ENCODE measurements around the gene PDE1A.

Gene PDE1A

DNA sequence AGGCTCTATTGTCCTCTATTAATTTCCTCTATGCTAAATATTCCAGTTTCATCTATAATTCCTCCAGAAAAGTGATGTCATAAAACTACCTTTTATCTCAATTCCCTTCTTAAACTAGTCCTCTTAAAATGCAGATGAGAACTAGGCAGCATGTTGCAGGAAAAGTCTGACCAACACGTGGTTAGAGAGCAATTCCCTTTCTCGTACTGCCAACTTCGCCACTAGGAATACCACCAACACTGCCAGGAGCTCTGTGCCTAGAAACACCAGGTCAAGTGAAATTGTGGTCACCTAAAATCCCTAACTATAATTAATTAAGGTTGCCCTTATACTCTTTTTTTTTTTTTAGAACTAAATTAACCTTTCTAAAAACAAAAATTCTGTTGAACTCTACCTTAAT is 313.5 kb downstream of the PDE1A start:
- no peak for DNase-seq

DNA sequence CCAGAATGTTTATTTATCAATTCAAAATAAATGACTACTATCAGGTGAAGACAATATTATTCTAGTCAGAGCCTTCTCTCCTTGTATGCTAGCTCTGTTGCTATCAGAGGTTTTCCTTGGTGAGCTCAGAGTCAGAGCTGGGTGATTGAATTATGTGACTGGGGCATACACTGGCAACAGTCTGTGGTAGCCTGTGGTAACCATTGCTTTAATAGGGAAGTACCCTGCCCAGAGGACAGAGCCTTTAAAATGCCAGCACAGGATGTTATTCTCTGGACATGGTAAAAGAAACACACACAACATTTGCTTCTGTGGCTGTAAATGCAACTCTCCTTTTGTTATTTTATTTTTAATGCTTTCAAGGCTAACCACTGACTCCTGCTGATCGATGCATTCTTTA is 316.5 kb downstream of the PDE1A start:
- DNase-seq, result no peak

GRCh38 chr2:182103526-182103925 is 323.3 kb downstream of the PDE1A start:
- DNase-seq, result no peak

DNA sequence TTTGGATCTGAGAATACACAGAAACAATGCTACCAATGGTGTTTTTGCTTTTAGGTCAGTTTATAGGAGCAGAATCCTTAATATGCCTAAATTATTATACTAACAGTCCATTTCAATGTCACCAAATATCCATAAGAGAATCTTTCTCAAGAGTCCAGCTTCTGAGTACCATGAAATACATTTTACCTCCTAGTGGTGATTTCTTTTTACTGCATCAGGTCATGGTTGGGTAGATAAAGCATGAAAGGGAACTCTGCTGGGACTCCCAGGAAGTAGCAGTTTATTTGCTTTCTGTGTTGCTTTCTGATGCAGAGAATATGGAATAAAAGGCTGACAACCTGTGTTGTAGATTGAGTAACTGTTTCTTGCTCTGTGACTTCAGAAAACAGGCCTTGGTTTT is 325.6 kb downstream of the PDE1A start:
- no peak for DNase-seq

- DNase-seq, result no peak
These were observed 328.2 kb downstream of the PDE1A start for GRCh38 chr2:182098648-182099047.

DNA sequence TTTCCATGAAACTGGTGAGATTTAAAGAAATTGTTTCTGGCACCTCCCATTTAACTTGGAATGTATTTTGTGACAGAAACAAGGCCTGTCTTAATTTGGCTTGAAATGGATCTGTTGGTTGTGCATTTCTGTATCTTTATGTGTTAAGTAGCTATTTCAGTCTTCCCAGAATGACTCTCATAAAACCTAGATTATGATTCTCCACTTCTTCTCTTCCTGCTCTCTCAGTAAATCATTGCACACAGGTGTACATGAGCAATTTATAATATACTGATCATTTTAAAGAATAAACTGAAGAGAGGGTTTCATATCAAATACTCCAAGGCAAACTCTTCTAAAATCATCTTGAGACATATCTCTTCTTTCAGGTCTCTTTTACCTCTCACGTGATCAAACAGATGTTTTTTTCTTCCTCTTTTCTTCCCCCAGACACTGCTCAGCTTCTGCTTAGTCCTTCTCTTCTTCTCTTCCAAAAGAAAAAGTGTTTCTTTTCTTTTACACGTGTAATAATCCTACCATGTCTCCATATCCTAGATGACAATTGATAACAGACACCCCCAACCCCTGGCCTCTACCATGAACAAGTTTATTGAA is 329.2 kb downstream of the PDE1A start:
- DNase-seq, result no peak

DNA sequence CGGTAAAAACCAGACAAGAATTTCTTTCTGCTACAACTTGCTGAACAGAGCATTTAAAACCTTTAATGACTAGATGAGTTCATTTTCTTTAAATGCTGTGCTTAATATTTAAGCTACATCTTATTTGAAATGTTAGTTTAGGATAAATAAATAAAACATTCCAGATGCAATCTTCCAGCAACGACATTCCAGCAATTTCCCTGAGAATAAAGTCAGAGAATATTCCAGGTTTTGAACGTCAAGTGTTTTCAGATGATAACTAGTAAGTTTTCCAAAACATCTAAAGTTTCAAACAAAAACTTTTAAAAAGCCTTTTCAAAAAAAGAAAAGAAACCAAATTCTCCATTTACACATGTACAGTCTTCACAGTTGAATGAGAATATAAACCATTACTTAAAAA is 336.4 kb downstream of the PDE1A start:
- no peak for DNase-seq
